Neural cell (in vitro differentiated cells): ENCODE data around the gene DSC1. TPM values are rescaled to one million over a fixed set of nuclear protein-coding genes. Genes with fewer than 3 reads are reported as not detected.

ENCODE experiments used
- H2AFZ ChIP-seq: fragments of 200-600, 300-800 bp; sonication (generic), shearing (Covaris generic); 2 replicates; pipeline ENCODE4 v1.6.0; 2014; ENCODE audit warnings: low read depth, mild to moderate bottlenecking, antibody characterized with exemption, low read length, moderate library complexity
- H3F3A ChIP-seq: fragments of 200-600 bp; shearing (Covaris generic); 2 replicates; pipeline ENCODE4 v1.6.1; 2016; ENCODE audit warnings: mild to moderate bottlenecking, moderate library complexity, mixed read lengths, antibody characterized with exemption, low read length; ENCODE audit not compliant: insufficient read depth, poor library complexity, severe bottlenecking
- H3K27ac ChIP-seq: fragments of 200-600, 300-800 bp; sonication (generic), shearing (Covaris generic); 2 replicates; pipeline ENCODE4 v1.5.1; 2014; ENCODE audit warnings: mild to moderate bottlenecking, low read length, moderate library complexity
- H3K27me3 ChIP-seq: fragments of 300-800, 200-600 bp; sonication (generic), shearing (Covaris generic); 2 replicates; pipeline ENCODE4 v1.6.0; 2014; ENCODE audit warnings: mild to moderate bottlenecking, low read depth, low read length, moderate library complexity; ENCODE audit not compliant: insufficient read depth
- H3K36me3 ChIP-seq: fragments of 300-800, 200-600 bp; sonication (generic), shearing (Covaris generic); 2 replicates; pipeline ENCODE4 v1.5.1; 2014; ENCODE audit warnings: mild to moderate bottlenecking, antibody characterized with exemption, low read length, moderate library complexity; ENCODE audit not compliant: insufficient read depth
- H3K4me2 ChIP-seq: fragments of 300-800, 200-600 bp; sonication (generic), shearing (Covaris generic); 2 replicates; pipeline ENCODE4 v1.6.0; 2014; ENCODE audit warnings: mild to moderate bottlenecking, low read length
- H3K4me3 ChIP-seq: fragments of 300-800, 200-600 bp; sonication (generic), shearing (Covaris generic); 2 replicates; pipeline ENCODE4 v1.5.1; 2014; ENCODE audit warnings: mild to moderate bottlenecking, low read length, moderate library complexity
- H3K79me2 ChIP-seq: fragments of 200-600 bp; shearing (Covaris generic); replicated peaks from 2 replicates; pipeline ENCODE4 v1.6.0; 2014; ENCODE audit warnings: mild to moderate bottlenecking, low read length, moderate library complexity; ENCODE audit not compliant: insufficient read depth
- H3K9ac ChIP-seq: fragments of 300-800, 200-600 bp; sonication (generic), shearing (Covaris generic); 2 replicates; pipeline ENCODE4 v1.6.1; 2016; ENCODE audit warnings: mild to moderate bottlenecking, low read length, mixed read lengths
- H3K9me2 ChIP-seq: fragments of 200-600 bp; shearing (Covaris generic); 2 replicates; pipeline ENCODE4 v1.6.1; 2016; ENCODE audit warnings: mild to moderate bottlenecking, low read length, mixed read lengths; ENCODE audit not compliant: insufficient read depth
- H3K9me3 ChIP-seq: fragments of 200-600, 300-800 bp; sonication (generic), shearing (Covaris generic); 2 replicates; pipeline ENCODE4 v1.6.1; 2016; ENCODE audit warnings: mild to moderate bottlenecking, mixed run types, low read length, moderate library complexity, mixed read lengths
- H4K20me1 ChIP-seq: fragments of 200-600 bp; shearing (Covaris generic); 2 replicates; pipeline ENCODE4 v1.6.1; 2016; ENCODE audit warnings: mild to moderate bottlenecking, mixed run types; ENCODE audit not compliant: insufficient read depth
- CTCF ChIP-seq: fragments of 450-650 bp; IDR thresholded peaks from 2 replicates; pipeline ENCODE4 v1.5.1; 2014; ENCODE audit warnings: antibody characterized with exemption, mild to moderate bottlenecking, moderate library complexity; ENCODE audit not compliant: poor library complexity, severe bottlenecking
- EP300 ChIP-seq: fragments of 450-650 bp; conservative IDR thresholded peaks from 2 replicates; pipeline ENCODE4 v1.6.1; 2014; ENCODE audit warnings: antibody characterized with exemption, mild to moderate bottlenecking, moderate library complexity; ENCODE audit not compliant: poor library complexity, severe bottlenecking
- EZH2 ChIP-seq: fragments of 200-600, 300-800 bp; shearing (Covaris generic), sonication (generic); IDR thresholded peaks from 2 replicates; pipeline ENCODE4 v1.6.1; 2014; ENCODE audit warnings: antibody characterized with exemption, low read length, borderline replicate concordance, mild to moderate bottlenecking; ENCODE audit not compliant: insufficient read depth, poor library complexity, severe bottlenecking
- MXI1 ChIP-seq: fragments of 450-650 bp; conservative IDR thresholded peaks from 2 replicates; pipeline ENCODE4 v1.6.1; 2014; ENCODE audit warnings: antibody characterized with exemption, mild to moderate bottlenecking; ENCODE audit not compliant: poor library complexity, severe bottlenecking
- POLR2AphosphoS5 ChIP-seq: IDR thresholded peaks from 2 replicates; pipeline ENCODE4 v1.6.1; 2012
- RAD21 ChIP-seq: fragments of 450-650 bp; conservative IDR thresholded peaks from 2 replicates; pipeline ENCODE4 v1.6.1; 2014; ENCODE audit warnings: antibody characterized with exemption, mild to moderate bottlenecking, moderate library complexity
- REST ChIP-seq: IDR thresholded peaks from 2 replicates; pipeline ENCODE4 v1.6.1; 2012; ENCODE audit warnings: borderline replicate concordance
- SMC3 ChIP-seq: fragments of 450-650 bp; conservative IDR thresholded peaks from 2 replicates; pipeline ENCODE4 v1.6.1; 2014; ENCODE audit warnings: antibody characterized with exemption, mild to moderate bottlenecking, moderate library complexity; ENCODE audit not compliant: poor library complexity
- TAF1 ChIP-seq: IDR thresholded peaks from 2 replicates; pipeline ENCODE4 v1.6.1; 2012; ENCODE audit warnings: low read depth
- polyA plus RNA-seq: library from polyadenylated mRNA; depleted of rRNA; stranded (reverse); fragments of >200 nt; gene quantifications from 2 replicates; pipeline ENCODE4 v1.2.3, GENCODE V29; 2014

The DSC1 gene
- polyA plus RNA-seq, 1 donor from 2014 or later = not detected

- H3K27ac ChIP-seq = no peak overlapping the region
- no peaks in the 10 kb centered on the region for H3F3A ChIP-seq
- H3K27me3 ChIP-seq = no peaks in the 10 kb centered on the region
- no peak overlapping the region for H3K9ac ChIP-seq
- no peaks in the 10 kb centered on the region for H3K36me3 ChIP-seq
- no peaks in the 10 kb centered on the region for H3K9me2 ChIP-seq
- H3K9me3 ChIP-seq = no peaks in the 10 kb centered on the region
- H3K4me2 ChIP-seq = no peak overlapping the region
- H3K79me2 ChIP-seq = no peaks in the 10 kb centered on the region
- TF ChIP-seq EZH2 (no peak), REST (no peak), EP300 (no peak), POLR2AphosphoS5 (no peak), MXI1 (no peak), CTCF (no peak), SMC3 (no peak), TAF1 (no peak), RAD21 (no peak)
- H3K4me3 ChIP-seq = no peak overlapping the region
- H4K20me1 ChIP-seq = no peaks in the 10 kb centered on the region
- H2AFZ ChIP-seq = no peak overlapping the region
Measured at GRCh38 chr18:31148600-31148999, 14.1 kb downstream of the DSC1 start.

- no peaks in the 10 kb centered on the region for H3K36me3 ChIP-seq
- H3K4me3 ChIP-seq = no peak overlapping the region
Measured at GRCh38 chr18:31146809-31147208, 15.8 kb downstream of the DSC1 start.

More at GRCh38 chr18:31146809-31147208, 15.8 kb downstream of the DSC1 start:
- no peaks in the 10 kb centered on the region for H3K9me3 ChIP-seq
- H3K9me2 ChIP-seq = no peaks in the 10 kb centered on the region
- H3F3A ChIP-seq = no peaks in the 10 kb centered on the region
- H3K79me2 ChIP-seq = no peaks in the 10 kb centered on the region
- H4K20me1 ChIP-seq = no peaks in the 10 kb centered on the region
- H3K9ac ChIP-seq = no peak overlapping the region
- no peaks in the 10 kb centered on the region for H3K27me3 ChIP-seq
- no peak overlapping the region for H2AFZ ChIP-seq
- no peak overlapping the region for H3K4me2 ChIP-seq
- TF ChIP-seq CTCF (no peak), TAF1 (no peak)
- H3K27ac ChIP-seq = no peak overlapping the region
